Measurements from ENCODE around the gene RCL1.
A peak's percentile ranks its signal among the peaks of the same experiment; 100 is the strongest.
"Not testable (repeated sequence)": the region's sequence is repeated elsewhere in the genome, so short reads cannot be mapped to it uniquely, and the experiment has no call there.

RCL1 gene

GRCh38 chr9:4784403-4784802, 8.3 kb upstream of the RCL1 start:
- Histone ChIP-seq H4K20me1 (no peaks in the 10 kb centered on the region), H3K4me3 (no peak overlapping the region), H3K27me3 (no peaks in the 10 kb centered on the region), H3K9me3 (no peaks in the 10 kb centered on the region), H3K9ac (no peak overlapping the region), H3K4me1 (no peaks in the 10 kb centered on the region), H3K27ac (no peak overlapping the region), H3K36me3 (no peaks in the 10 kb centered on the region), H3K4me2 (no peak overlapping the region)
- no peak for TF ChIP-seq Cebpa-rat (IDR thresholded peaks at IDR 0.05)

GRCh38 chr9:4786599-4786998, 6.1 kb upstream of the RCL1 start:
- H3K4me2 ChIP-seq = no peak overlapping the region
- no peak overlapping the region for H3K9ac ChIP-seq
- H4K20me1 ChIP-seq = no peaks in the 10 kb centered on the region
- no peaks in the 10 kb centered on the region for H3K27me3 ChIP-seq
- H3K9me3 ChIP-seq = no peaks in the 10 kb centered on the region
- no peaks in the 10 kb centered on the region for H3K4me1 ChIP-seq
- no peak overlapping the region for H3K4me3 ChIP-seq
- H3K36me3 ChIP-seq = no peaks in the 10 kb centered on the region
- no peak overlapping the region for H3K27ac ChIP-seq
- TF ChIP-seq Cebpa-rat (IDR thresholded peaks at IDR 0.05) = no peak

- H3K4me3 ChIP-seq = no peak overlapping the region
- H3K27me3 ChIP-seq = no peaks in the 10 kb centered on the region
- no peaks in the 10 kb centered on the region for H3K36me3 ChIP-seq
- no peak for TF ChIP-seq Cebpa-rat (IDR thresholded peaks at IDR 0.05)
- no peak overlapping the region for H3K4me2 ChIP-seq
- H4K20me1 ChIP-seq = no peaks in the 10 kb centered on the region
- no peak overlapping the region for H3K27ac ChIP-seq
- H3K9me3 ChIP-seq = no peaks in the 10 kb centered on the region
- H3K4me1 ChIP-seq = peaks cover 5% of the 10 kb centered on the region
- H3K9ac ChIP-seq = no peak overlapping the region
Measured at GRCh38 chr9:4787876-4788275, 4.9 kb upstream of the RCL1 start.

GRCh38 chr9:4788703-4789102, 4.0 kb upstream of the RCL1 start:
- Histone ChIP-seq H3K36me3 (no peaks in the 10 kb centered on the region), H3K4me3 (no peak overlapping the region), H3K27me3 (no peaks in the 10 kb centered on the region), H3K9me3 (no peaks in the 10 kb centered on the region), H3K4me1 (peaks cover 8% of the 10 kb centered on the region), H3K4me2 (no peak overlapping the region), H4K20me1 (peaks cover 6% of the 10 kb centered on the region), H3K9ac (no peak overlapping the region), H3K27ac (no peak overlapping the region)
- no peak for TF ChIP-seq Cebpa-rat (IDR thresholded peaks at IDR 0.05)

- Histone ChIP-seq H3K27ac (no peak overlapping the region), H4K20me1 (peaks cover 40% of the 10 kb centered on the region), H3K4me1 (peaks cover 23% of the 10 kb centered on the region), H3K4me3 (peak overlapping the region; percentile 93), H3K36me3 (no peaks in the 10 kb centered on the region), H3K27me3 (no peaks in the 10 kb centered on the region), H3K9me3 (peaks cover 9% of the 10 kb centered on the region), H3K9ac (peak overlapping the region; percentile 63; the same call in 1 of the 2 replicates), H3K4me2 (peak overlapping the region; percentile 80)
- TF ChIP-seq Cebpa-rat (IDR thresholded peaks at IDR 0.05) = no peak
Measured at GRCh38 chr9:4792054-4792571, 631 bp upstream of the RCL1 start.

- peaks cover 37% of the 10 kb centered on the region for H3K4me1 ChIP-seq
- H3K9ac ChIP-seq = peak overlapping the region; percentile 93
- H3K4me2 ChIP-seq = peak overlapping the region; percentile 86
- TF ChIP-seq Cebpa-rat (IDR thresholded peaks at IDR 0.05) = no peak
- H3K27ac ChIP-seq = peak overlapping the region; percentile 91
- peak overlapping the region; percentile 93 for H3K4me3 ChIP-seq
- peaks cover 56% of the 10 kb centered on the region for H4K20me1 ChIP-seq
- H3K9me3 ChIP-seq = peaks cover 9% of the 10 kb centered on the region
- H3K27me3 ChIP-seq = no peaks in the 10 kb centered on the region
- H3K36me3 ChIP-seq = no peaks in the 10 kb centered on the region
Measured at GRCh38 chr9:4793459-4794395, 983 bp downstream of the RCL1 start.

GRCh38 chr9:4794691-4795090, 1.9 kb downstream of the RCL1 start:
- no peak for TF ChIP-seq Cebpa-rat (IDR thresholded peaks at IDR 0.05)
- Histone ChIP-seq H4K20me1 (peaks cover 63% of the 10 kb centered on the region), H3K9ac (no peak overlapping the region), H3K4me2 (peak overlapping the region; percentile 86), H3K4me3 (no peak overlapping the region), H3K9me3 (peaks cover 9% of the 10 kb centered on the region), H3K36me3 (no peaks in the 10 kb centered on the region), H3K27me3 (no peaks in the 10 kb centered on the region), H3K27ac (no peak overlapping the region), H3K4me1 (peaks cover 45% of the 10 kb centered on the region)

- H3K27ac ChIP-seq = not testable (repeated sequence)
Measured at GRCh38 chr9:4795108-4795507, 2.4 kb downstream of the RCL1 start.

GRCh38 chr9:4796530-4796929, 3.8 kb downstream of the RCL1 start:
- H3K27me3 ChIP-seq = no peaks in the 10 kb centered on the region
- H4K20me1 ChIP-seq = peaks cover 81% of the 10 kb centered on the region
- no peaks in the 10 kb centered on the region for H3K36me3 ChIP-seq
- no peak overlapping the region for H3K27ac ChIP-seq
- no peak overlapping the region for H3K4me3 ChIP-seq
- H3K9ac ChIP-seq = no peak overlapping the region
- TF ChIP-seq Cebpa-rat (IDR thresholded peaks at IDR 0.05) = no peak
- peaks cover 18% of the 10 kb centered on the region for H3K9me3 ChIP-seq
- H3K4me1 ChIP-seq = peaks cover 45% of the 10 kb centered on the region
- no peak overlapping the region for H3K4me2 ChIP-seq

More at GRCh38 chr9:4795108-4795507, 2.4 kb downstream of the RCL1 start:
- H3K4me2 ChIP-seq = peak overlapping the region; percentile 86; the same call in 1 of the 2 replicates
- H3K4me1 ChIP-seq = peaks cover 45% of the 10 kb centered on the region
- not testable (repeated sequence) for H3K36me3 ChIP-seq, H3K4me3 ChIP-seq, H3K27me3 ChIP-seq, H3K9me3 ChIP-seq, H3K9ac ChIP-seq
- H4K20me1 ChIP-seq = peaks cover 67% of the 10 kb centered on the region

All from BLaER1 (cell line).